ENCODE results near the gene CXCL1. TPM values are rescaled to one million over a fixed set of nuclear protein-coding genes. Genes with fewer than 3 reads are reported as not detected.

Gene CXCL1
- total RNA-seq, 4 donors from 2014 or later, result 9.5 to 152 (median 50.1) TPM

- no peak overlapping the region for H3K4me3 ChIP-seq
- H3K9me3 ChIP-seq, result no peaks in the 10 kb centered on the region
- H3K36me3 ChIP-seq, result no peaks in the 10 kb centered on the region
- H3K4me1 ChIP-seq, result peaks cover 0 to 18% (median 4%) of the 10 kb centered on the region in 3 donors
- DNase-seq, result no peak
- intact Hi-C loops (cut with DNase I), result no loop called here
- no peak overlapping the region for H3K27ac ChIP-seq
- TF ChIP-seq CTCF (IDR thresholded peaks at IDR 0.05), result no peak
- WGBS, 2 donors, result 76 to 90% methylated on average over 3 of the region's 3 CpGs
- H3K27me3 ChIP-seq, result peaks cover 0 to 37% (median 0%) of the 10 kb centered on the region in 4 donors
Measured at GRCh38 chr4:73839715-73840114, 29.5 kb upstream of the CXCL1 start.

GRCh38 chr4:73841243-73841925 is 27.8 kb upstream of the CXCL1 start:
- Histone ChIP-seq H3K27ac (no peak overlapping the region), H3K4me3 (no peak overlapping the region), H3K4me1 (peaks cover 0 to 15% (median 4%) of the 10 kb centered on the region in 3 donors), H3K36me3 (no peaks in the 10 kb centered on the region), H3K9me3 (no peaks in the 10 kb centered on the region), H3K27me3 (peaks cover 0 to 33% (median 0%) of the 10 kb centered on the region in 4 donors)
- no peak for DNase-seq
- TF ChIP-seq POLR2A (IDR thresholded peaks at IDR 0.05) (no peak), CTCF (IDR thresholded peaks at IDR 0.05) (no peak)
- WGBS, 2 donors, result 59 to 70% methylated on average over 4 of the region's 4 CpGs
- intact Hi-C loops (cut with DNase I), result no loop called here

- Histone ChIP-seq H3K36me3 (no peaks in the 10 kb centered on the region), H3K27me3 (peaks cover 0 to 26% (median 0%) of the 10 kb centered on the region in 4 donors), H3K27ac (no peak overlapping the region), H3K4me1 (peaks cover 0 to 7% (median 0%) of the 10 kb centered on the region in 3 donors), H3K9me3 (no peaks in the 10 kb centered on the region), H3K4me3 (no peak overlapping the region)
- DNase-seq, result no peak
- intact Hi-C loops (cut with DNase I), result no loop called here
- TF ChIP-seq POLR2A (IDR thresholded peaks at IDR 0.05) (no peak), CTCF (IDR thresholded peaks at IDR 0.05) (no peak)
Measured at GRCh38 chr4:73842696-73843095, 26.5 kb upstream of the CXCL1 start.

- no peak for DNase-seq
- intact Hi-C loops (cut with DNase I), result no loop called here
- Histone ChIP-seq H3K9me3 (no peaks in the 10 kb centered on the region), H3K27ac (no peak overlapping the region), H3K27me3 (peaks cover 0 to 23% (median 0%) of the 10 kb centered on the region in 4 donors), H3K4me3 (no peak overlapping the region), H3K36me3 (no peaks in the 10 kb centered on the region), H3K4me1 (peaks cover 0 to 7% (median 0%) of the 10 kb centered on the region in 3 donors)
- TF ChIP-seq POLR2A (IDR thresholded peaks at IDR 0.05), result no peak
- no peak for TF ChIP-seq CTCF (IDR thresholded peaks at IDR 0.05)
Measured at GRCh38 chr4:73843369-73843768, 25.8 kb upstream of the CXCL1 start.

GRCh38 chr4:73844345-73844744 is 24.8 kb upstream of the CXCL1 start:
- TF ChIP-seq POLR2A (IDR thresholded peaks at IDR 0.05) (no peak), CTCF (IDR thresholded peaks at IDR 0.05) (no peak)
- no peaks in the 10 kb centered on the region for H3K9me3 ChIP-seq
- H3K4me3 ChIP-seq, result no peak overlapping the region
- 28 to 31% methylated on average over 3 of the region's 3 CpGs for WGBS, 2 donors
- H3K27me3 ChIP-seq, result peaks cover 0 to 15% (median 0%) of the 10 kb centered on the region in 4 donors
- peaks cover 0 to 7% (median 0%) of the 10 kb centered on the region in 3 donors for H3K4me1 ChIP-seq
- intact Hi-C loops (cut with DNase I), result no loop called here
- H3K36me3 ChIP-seq, result no peaks in the 10 kb centered on the region
- no peak for DNase-seq
- H3K27ac ChIP-seq, result no peak overlapping the region
